Measurements from ENCODE around the gene CCNB2.
"Not testable (repeated sequence)": the region's sequence is repeated elsewhere in the genome, so short reads cannot be mapped to it uniquely, and the experiment has no call there.

GRCh38 chr15:59125683-59126082 is 20.7 kb downstream of the CCNB2 start:
- TF ChIP-seq POLR2AphosphoS5 (IDR thresholded peaks at IDR 0.05; ENCODE audit: borderline replicate concordance, low read depth, low read length); EZH2 (IDR thresholded peaks at IDR 0.05): not testable (repeated sequence)

Measured in SK-N-MC (cell line).